SK-N-SH treated with all-trans-retinoic acid at 6 μM for 48 hours (cell line): ENCODE results near the gene ZBED1.

Experiments used
- ATAC-seq: fragments of 200-7000 bp; cut with Tn5 transposase; 3 replicates; pipeline ENCODE4 v1.9.1; 2020; ENCODE audit warnings: mild to moderate bottlenecking, moderate library complexity
- ARNTL ChIP-seq: fragments of 450-650 bp; formaldehyde crosslinking; IDR thresholded peaks from 2 replicates; pipeline ENCODE4 v1.5.0; 2020; ENCODE audit warnings: low read depth, mild to moderate bottlenecking, moderate library complexity, borderline replicate concordance
- BACH2 ChIP-seq: fragments of 250-450 bp; sonication (Bioruptor Pico); IDR thresholded peaks from 2 replicates; pipeline ENCODE4 v1.9.0; 2021; ENCODE audit warnings: mild to moderate bottlenecking, borderline replicate concordance
- CSDC2 ChIP-seq: fragments of 250-450 bp; sonication (Bioruptor Pico); IDR thresholded peaks from 2 replicates; pipeline ENCODE4 v1.5.0; 2020; ENCODE audit warnings: mild to moderate bottlenecking, moderate library complexity
- ESRRG ChIP-seq: fragments of 250-450 bp; sonication (Bioruptor Pico); IDR thresholded peaks from 2 replicates; pipeline ENCODE4 v1.6.1; 2021; ENCODE audit warnings: mild to moderate bottlenecking
- GLIS3 ChIP-seq: fragments of 250-450 bp; sonication (Bioruptor Pico); IDR thresholded peaks from 2 replicates; pipeline ENCODE4 v1.5.0; 2020; ENCODE audit warnings: mild to moderate bottlenecking, moderate library complexity
- ISL1 ChIP-seq: fragments of 250-450 bp; sonication (Bioruptor Pico); IDR thresholded peaks from 2 replicates; pipeline ENCODE4 v2.1.2; 2022; ENCODE audit warnings: mild to moderate bottlenecking, moderate library complexity
- OSR1 ChIP-seq: fragments of 250-450 bp; sonication (Bioruptor Pico); IDR thresholded peaks from 2 replicates; pipeline ENCODE4 v1.8.0; 2022; ENCODE audit warnings: moderate library complexity, mild to moderate bottlenecking, inconsistent platforms
- PPARA ChIP-seq: fragments of 250-450 bp; sonication (Bioruptor Pico); IDR thresholded peaks from 2 replicates; pipeline ENCODE4 v1.5.0; 2020; ENCODE audit warnings: mild to moderate bottlenecking, borderline replicate concordance
- RARB ChIP-seq: fragments of 250-450 bp; sonication (Bioruptor Pico); IDR thresholded peaks from 2 replicates; pipeline ENCODE4 v1.8.0; 2021; ENCODE audit warnings: mild to moderate bottlenecking, moderate library complexity
- SNAI2 ChIP-seq: fragments of 250-450 bp; sonication (Bioruptor Pico); IDR thresholded peaks from 2 replicates; pipeline ENCODE4 v1.5.0; 2020; ENCODE audit warnings: mild to moderate bottlenecking, moderate library complexity
- TCF4 ChIP-seq: fragments of 250-450 bp; sonication (Bioruptor Pico); IDR thresholded peaks from 2 replicates; pipeline ENCODE4 v1.8.0; 2021; ENCODE audit warnings: mild to moderate bottlenecking, moderate library complexity, borderline replicate concordance
- TOX ChIP-seq: fragments of 250-450 bp; sonication (Bioruptor Pico); IDR thresholded peaks from 2 replicates; pipeline ENCODE4 v1.8.0; 2021; ENCODE audit warnings: mild to moderate bottlenecking, moderate library complexity, borderline replicate concordance
- ZFP3 ChIP-seq: fragments of 250-450 bp; sonication (Bioruptor Pico); IDR thresholded peaks from 2 replicates; pipeline ENCODE4 v1.5.0; 2020; ENCODE audit warnings: mild to moderate bottlenecking, moderate library complexity
- ZFP30 ChIP-seq: fragments of 450-650 bp; formaldehyde crosslinking; IDR thresholded peaks from 2 replicates; pipeline ENCODE4 v1.5.0; 2022; ENCODE audit warnings: mild to moderate bottlenecking, moderate library complexity
- ZNF565 ChIP-seq: fragments of 450-650 bp; formaldehyde crosslinking; conservative IDR thresholded peaks from 2 replicates; pipeline ENCODE4 v1.5.0; 2020; ENCODE audit warnings: low read depth, mild to moderate bottlenecking, moderate library complexity
- ZNF8 ChIP-seq: fragments of 450-650 bp; formaldehyde crosslinking; IDR thresholded peaks from 2 replicates; pipeline ENCODE4 v1.5.0; 2020; ENCODE audit warnings: mild to moderate bottlenecking, moderate library complexity
- TF ChIP-seq, protein P1 (sequence below): fragments of 250-450 bp; sonication (Bioruptor Pico); IDR thresholded peaks from 2 replicates; pipeline ENCODE4 v1.8.0; 2021; ENCODE audit warnings: low read depth, mild to moderate bottlenecking, moderate library complexity, borderline replicate concordance
- TF ChIP-seq, protein P2 (sequence below): fragments of 250-450 bp; sonication (Bioruptor Pico); IDR thresholded peaks from 2 replicates; pipeline ENCODE4 v1.8.0; 2020; ENCODE audit warnings: mild to moderate bottlenecking, moderate library complexity, borderline replicate concordance
- TF ChIP-seq, protein P3 (sequence below): fragments of 250-450 bp; sonication (Bioruptor Pico); IDR thresholded peaks from 2 replicates; pipeline ENCODE4 v1.5.1; 2020; ENCODE audit warnings: low read depth, mild to moderate bottlenecking, moderate library complexity
- TF ChIP-seq, protein P4 (sequence below): fragments of 250-450 bp; sonication (Bioruptor Pico); IDR thresholded peaks from 2 replicates; pipeline ENCODE4 v1.5.0; 2020; ENCODE audit warnings: mild to moderate bottlenecking, moderate library complexity
- TF ChIP-seq, protein P5 (sequence below): fragments of 250-450 bp; sonication (Bioruptor Pico); IDR thresholded peaks from 2 replicates; pipeline ENCODE4 v1.5.1; 2021; ENCODE audit warnings: mild to moderate bottlenecking, moderate library complexity

ZBED1 gene

DNA sequence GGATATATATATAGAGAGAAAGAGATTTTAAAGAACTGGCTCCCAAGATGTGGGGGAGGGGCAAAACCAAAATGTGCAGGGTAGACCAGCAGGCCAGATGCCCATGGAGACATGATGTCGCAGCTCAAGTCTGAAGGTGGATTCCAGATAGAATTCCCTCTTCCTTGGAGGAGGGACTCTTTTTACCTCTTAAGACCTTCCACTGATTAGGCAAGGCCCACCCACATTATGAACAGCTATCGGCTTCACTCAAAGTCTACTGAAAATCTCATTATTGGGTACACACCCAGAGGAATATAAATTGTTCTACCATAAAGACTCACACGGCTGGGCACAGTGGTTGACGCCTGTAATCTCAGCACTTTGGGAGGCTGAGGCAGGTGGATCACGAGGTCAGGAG is 59.3 kb downstream of the ZBED1 start:
- no peak for ATAC-seq
- no peak for TF ChIP-seq ZFP3
- no peak for TF ChIP-seq ZNF565
- TF ChIP-seq RARB (CRISPR knock-in tag), result no peak
- TF ChIP-seq ZNF8 (CRISPR knock-in tag), result no peak
- TF ChIP-seq, protein P1, sequence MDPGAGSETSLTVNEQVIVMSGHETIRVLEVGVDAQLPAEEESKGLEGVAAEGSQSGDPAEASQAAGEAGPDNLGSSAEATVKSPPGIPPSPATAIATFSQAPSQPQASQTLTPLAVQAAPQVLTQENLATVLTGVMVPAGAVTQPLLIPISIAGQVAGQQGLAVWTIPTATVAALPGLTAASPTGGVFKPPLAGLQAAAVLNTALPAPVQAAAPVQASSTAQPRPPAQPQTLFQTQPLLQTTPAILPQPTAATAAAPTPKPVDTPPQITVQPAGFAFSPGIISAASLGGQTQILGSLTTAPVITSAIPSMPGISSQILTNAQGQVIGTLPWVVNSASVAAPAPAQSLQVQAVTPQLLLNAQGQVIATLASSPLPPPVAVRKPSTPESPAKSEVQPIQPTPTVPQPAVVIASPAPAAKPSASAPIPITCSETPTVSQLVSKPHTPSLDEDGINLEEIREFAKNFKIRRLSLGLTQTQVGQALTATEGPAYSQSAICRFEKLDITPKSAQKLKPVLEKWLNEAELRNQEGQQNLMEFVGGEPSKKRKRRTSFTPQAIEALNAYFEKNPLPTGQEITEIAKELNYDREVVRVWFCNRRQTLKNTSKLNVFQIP (CRISPR knock-in tag), result no peak
- TF ChIP-seq TCF4, result no peak
- TF ChIP-seq, protein P2, sequence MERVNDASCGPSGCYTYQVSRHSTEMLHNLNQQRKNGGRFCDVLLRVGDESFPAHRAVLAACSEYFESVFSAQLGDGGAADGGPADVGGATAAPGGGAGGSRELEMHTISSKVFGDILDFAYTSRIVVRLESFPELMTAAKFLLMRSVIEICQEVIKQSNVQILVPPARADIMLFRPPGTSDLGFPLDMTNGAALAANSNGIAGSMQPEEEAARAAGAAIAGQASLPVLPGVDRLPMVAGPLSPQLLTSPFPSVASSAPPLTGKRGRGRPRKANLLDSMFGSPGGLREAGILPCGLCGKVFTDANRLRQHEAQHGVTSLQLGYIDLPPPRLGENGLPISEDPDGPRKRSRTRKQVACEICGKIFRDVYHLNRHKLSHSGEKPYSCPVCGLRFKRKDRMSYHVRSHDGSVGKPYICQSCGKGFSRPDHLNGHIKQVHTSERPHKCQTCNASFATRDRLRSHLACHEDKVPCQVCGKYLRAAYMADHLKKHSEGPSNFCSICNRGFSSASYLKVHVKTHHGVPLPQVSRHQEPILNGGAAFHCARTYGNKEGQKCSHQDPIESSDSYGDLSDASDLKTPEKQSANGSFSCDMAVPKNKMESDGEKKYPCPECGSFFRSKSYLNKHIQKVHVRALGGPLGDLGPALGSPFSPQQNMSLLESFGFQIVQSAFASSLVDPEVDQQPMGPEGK, result no peak
- no peak for TF ChIP-seq SNAI2
- TF ChIP-seq OSR1, result no peak
- no peak for TF ChIP-seq TOX (CRISPR knock-in tag)
- TF ChIP-seq ZFP30, result no peak
- no peak for TF ChIP-seq ISL1 (CRISPR knock-in tag)
- no peak for TF ChIP-seq GLIS3 (CRISPR knock-in tag)

DNA sequence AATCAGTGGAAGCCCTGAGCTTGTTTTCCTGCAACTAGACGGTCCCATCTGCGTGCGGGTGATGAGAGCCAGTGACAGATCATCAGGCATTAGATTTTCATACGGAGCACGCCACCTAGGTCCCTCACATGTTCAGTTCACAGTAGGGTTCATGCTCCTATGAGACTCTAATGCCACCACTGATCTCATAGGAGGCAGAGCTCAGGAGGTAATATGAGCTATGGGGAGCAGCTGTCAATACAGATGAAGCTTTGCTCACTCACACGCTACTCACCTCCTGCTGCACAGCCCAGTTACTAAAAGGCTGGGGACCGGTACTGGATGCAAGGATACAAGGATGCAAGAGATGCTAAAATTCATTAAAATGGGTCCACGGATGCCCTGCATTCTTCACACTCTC is 61.2 kb downstream of the ZBED1 start:
- no peak for ATAC-seq
- TF ChIP-seq ZNF565, result no peak
- TF ChIP-seq BACH2 (CRISPR knock-in tag), result no peak
- TF ChIP-seq ESRRG (CRISPR knock-in tag), result no peak
- TF ChIP-seq OSR1, result no peak
- TF ChIP-seq PPARA (CRISPR knock-in tag), result no peak
- TF ChIP-seq ZNF8 (CRISPR knock-in tag), result no peak
- TF ChIP-seq GLIS3 (CRISPR knock-in tag), result no peak
- TF ChIP-seq, protein P3, sequence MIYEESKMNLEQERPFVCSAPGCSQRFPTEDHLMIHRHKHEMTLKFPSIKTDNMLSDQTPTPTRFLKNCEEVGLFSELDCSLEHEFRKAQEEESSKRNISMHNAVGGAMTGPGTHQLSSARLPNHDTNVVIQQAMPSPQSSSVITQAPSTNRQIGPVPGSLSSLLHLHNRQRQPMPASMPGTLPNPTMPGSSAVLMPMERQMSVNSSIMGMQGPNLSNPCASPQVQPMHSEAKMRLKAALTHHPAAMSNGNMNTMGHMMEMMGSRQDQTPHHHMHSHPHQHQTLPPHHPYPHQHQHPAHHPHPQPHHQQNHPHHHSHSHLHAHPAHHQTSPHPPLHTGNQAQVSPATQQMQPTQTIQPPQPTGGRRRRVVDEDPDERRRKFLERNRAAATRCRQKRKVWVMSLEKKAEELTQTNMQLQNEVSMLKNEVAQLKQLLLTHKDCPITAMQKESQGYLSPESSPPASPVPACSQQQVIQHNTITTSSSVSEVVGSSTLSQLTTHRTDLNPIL (CRISPR knock-in tag), result no peak
- TF ChIP-seq, protein P4, sequence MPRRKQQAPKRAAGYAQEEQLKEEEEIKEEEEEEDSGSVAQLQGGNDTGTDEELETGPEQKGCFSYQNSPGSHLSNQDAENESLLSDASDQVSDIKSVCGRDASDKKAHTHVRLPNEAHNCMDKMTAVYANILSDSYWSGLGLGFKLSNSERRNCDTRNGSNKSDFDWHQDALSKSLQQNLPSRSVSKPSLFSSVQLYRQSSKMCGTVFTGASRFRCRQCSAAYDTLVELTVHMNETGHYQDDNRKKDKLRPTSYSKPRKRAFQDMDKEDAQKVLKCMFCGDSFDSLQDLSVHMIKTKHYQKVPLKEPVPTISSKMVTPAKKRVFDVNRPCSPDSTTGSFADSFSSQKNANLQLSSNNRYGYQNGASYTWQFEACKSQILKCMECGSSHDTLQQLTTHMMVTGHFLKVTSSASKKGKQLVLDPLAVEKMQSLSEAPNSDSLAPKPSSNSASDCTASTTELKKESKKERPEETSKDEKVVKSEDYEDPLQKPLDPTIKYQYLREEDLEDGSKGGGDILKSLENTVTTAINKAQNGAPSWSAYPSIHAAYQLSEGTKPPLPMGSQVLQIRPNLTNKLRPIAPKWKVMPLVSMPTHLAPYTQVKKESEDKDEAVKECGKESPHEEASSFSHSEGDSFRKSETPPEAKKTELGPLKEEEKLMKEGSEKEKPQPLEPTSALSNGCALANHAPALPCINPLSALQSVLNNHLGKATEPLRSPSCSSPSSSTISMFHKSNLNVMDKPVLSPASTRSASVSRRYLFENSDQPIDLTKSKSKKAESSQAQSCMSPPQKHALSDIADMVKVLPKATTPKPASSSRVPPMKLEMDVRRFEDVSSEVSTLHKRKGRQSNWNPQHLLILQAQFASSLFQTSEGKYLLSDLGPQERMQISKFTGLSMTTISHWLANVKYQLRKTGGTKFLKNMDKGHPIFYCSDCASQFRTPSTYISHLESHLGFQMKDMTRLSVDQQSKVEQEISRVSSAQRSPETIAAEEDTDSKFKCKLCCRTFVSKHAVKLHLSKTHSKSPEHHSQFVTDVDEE (CRISPR knock-in tag), result no peak
- TF ChIP-seq, protein P5, sequence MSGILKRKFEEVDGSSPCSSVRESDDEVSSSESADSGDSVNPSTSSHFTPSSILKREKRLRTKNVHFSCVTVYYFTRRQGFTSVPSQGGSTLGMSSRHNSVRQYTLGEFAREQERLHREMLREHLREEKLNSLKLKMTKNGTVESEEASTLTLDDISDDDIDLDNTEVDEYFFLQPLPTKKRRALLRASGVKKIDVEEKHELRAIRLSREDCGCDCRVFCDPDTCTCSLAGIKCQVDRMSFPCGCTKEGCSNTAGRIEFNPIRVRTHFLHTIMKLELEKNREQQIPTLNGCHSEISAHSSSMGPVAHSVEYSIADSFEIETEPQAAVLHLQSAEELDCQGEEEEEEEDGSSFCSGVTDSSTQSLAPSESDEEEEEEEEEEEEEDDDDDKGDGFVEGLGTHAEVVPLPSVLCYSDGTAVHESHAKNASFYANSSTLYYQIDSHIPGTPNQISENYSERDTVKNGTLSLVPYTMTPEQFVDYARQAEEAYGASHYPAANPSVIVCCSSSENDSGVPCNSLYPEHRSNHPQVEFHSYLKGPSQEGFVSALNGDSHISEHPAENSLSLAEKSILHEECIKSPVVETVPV (CRISPR knock-in tag), result no peak
- TF ChIP-seq CSDC2 (CRISPR knock-in tag), result no peak
- no peak for TF ChIP-seq SNAI2
- no peak for TF ChIP-seq ARNTL (CRISPR knock-in tag)
- TF ChIP-seq, all 23 proteins: peak for 0
